DOHH2 (cell line): ENCODE measurements around the gene PAPPA2.

Experiments
- CTCF ChIP-seq: fragments of 200-600 bp; sonication (generic); IDR thresholded peaks from one replicate; pipeline ENCODE4 v1.5.1; 2014; ENCODE audit warnings: antibody characterized with exemption, mild to moderate bottlenecking, low read depth, low read length; ENCODE audit not compliant: poor library complexity, severe bottlenecking
- EZH2phosphoT487 ChIP-seq: fragments of 200-600 bp; sonication (generic); IDR thresholded peaks from 2 replicates; pipeline ENCODE4 v1.6.1; 2017; ENCODE audit warnings: borderline replicate concordance, mild to moderate bottlenecking, antibody characterized with exemption, low read length, moderate library complexity, mixed read lengths

DNA sequence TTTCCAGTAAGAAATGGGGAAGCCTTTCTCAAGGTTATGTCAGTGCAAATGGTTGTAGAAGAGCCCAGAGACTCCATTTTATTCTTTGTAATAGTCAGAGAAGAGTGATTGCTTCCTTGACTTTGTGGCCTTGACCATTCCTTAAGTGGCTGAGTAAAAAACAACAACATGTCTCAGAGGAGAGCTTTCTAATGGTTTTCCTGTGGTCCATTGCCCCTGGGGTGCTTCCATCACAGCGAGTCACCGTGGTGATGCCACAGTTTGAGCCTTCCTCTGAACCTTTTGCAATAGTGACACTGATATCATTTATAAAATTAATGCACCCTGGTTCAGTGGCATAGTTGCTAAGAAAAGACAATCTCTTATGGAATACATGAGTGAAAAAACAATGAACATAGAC, 38.6 kb downstream of the PAPPA2 start:
- no peak for TF ChIP-seq CTCF
- TF ChIP-seq EZH2phosphoT487, result no peak
